ENCODE results near the gene TAPBP. TPM values are rescaled to one million over a fixed set of nuclear protein-coding genes. Genes with fewer than 3 reads are reported as not detected.

The TAPBP gene
- total RNA-seq, 1 donor from 2014 or later = 1.7 TPM

DNA sequence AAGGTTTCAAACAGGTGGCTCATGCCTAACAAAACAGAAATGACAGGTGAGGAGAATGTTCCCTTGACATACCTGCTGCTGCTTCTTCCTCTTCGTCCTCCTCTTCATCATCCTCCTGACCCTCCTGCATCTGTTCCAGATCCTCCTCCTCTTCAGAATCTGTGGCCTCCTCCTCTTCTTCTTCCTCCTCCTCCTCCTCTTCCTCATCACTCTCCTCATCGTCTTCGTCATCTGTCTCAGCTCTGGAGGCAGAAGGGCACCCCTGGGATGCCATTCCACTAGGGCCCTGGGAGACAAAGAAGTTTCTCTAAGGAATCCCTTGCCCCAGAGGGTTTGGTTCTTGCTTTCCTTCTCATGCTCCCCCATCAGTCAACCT, 6.0 kb upstream of the TAPBP start:
- H3K27me3 ChIP-seq = no peaks in the 10 kb centered on the region
- peaks cover 41% of the 10 kb centered on the region for H3K79me2 ChIP-seq (ENCODE audit: low read depth)
- H4K20me1 ChIP-seq (ENCODE audit: low read depth) = peaks cover 20% of the 10 kb centered on the region
- H3K36me3 ChIP-seq = no peaks in the 10 kb centered on the region
- TF ChIP-seq, protein P1, sequence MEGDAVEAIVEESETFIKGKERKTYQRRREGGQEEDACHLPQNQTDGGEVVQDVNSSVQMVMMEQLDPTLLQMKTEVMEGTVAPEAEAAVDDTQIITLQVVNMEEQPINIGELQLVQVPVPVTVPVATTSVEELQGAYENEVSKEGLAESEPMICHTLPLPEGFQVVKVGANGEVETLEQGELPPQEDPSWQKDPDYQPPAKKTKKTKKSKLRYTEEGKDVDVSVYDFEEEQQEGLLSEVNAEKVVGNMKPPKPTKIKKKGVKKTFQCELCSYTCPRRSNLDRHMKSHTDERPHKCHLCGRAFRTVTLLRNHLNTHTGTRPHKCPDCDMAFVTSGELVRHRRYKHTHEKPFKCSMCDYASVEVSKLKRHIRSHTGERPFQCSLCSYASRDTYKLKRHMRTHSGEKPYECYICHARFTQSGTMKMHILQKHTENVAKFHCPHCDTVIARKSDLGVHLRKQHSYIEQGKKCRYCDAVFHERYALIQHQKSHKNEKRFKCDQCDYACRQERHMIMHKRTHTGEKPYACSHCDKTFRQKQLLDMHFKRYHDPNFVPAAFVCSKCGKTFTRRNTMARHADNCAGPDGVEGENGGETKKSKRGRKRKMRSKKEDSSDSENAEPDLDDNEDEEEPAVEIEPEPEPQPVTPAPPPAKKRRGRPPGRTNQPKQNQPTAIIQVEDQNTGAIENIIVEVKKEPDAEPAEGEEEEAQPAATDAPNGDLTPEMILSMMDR (IDR thresholded peaks at IDR 0.05) = no peak
- no peak overlapping the region for H3K27ac Mint-ChIP-seq
- DNase-seq (ENCODE audit: low spot score) = no peak
- no peak overlapping the region for H3K27ac ChIP-seq
- H3K36me3 Mint-ChIP-seq = peaks cover 24% of the 10 kb centered on the region
- H3K4me3 Mint-ChIP-seq = peak overlapping the region; percentile 98
- H2AFZ ChIP-seq (replicated peaks) = no peak overlapping the region
- peaks cover 57% of the 10 kb centered on the region for H3F3A ChIP-seq (ENCODE audit: low read depth)
- H3K4me3 ChIP-seq = no peak overlapping the region
- H3K4me1 ChIP-seq = peaks cover 19% of the 10 kb centered on the region
- no peak overlapping the region for H3K9ac ChIP-seq
- H3K4me1 Mint-ChIP-seq = peaks cover 62% of the 10 kb centered on the region
- no peaks in the 10 kb centered on the region for H3K9me3 ChIP-seq (ENCODE audit: low read depth)
- H3K9me3 Mint-ChIP-seq = no peaks in the 10 kb centered on the region
- no peak overlapping the region for H3K4me2 ChIP-seq
- H3K27me3 Mint-ChIP-seq (ENCODE audit: insufficient read depth, low read depth) = peaks cover 6% of the 10 kb centered on the region

DNA sequence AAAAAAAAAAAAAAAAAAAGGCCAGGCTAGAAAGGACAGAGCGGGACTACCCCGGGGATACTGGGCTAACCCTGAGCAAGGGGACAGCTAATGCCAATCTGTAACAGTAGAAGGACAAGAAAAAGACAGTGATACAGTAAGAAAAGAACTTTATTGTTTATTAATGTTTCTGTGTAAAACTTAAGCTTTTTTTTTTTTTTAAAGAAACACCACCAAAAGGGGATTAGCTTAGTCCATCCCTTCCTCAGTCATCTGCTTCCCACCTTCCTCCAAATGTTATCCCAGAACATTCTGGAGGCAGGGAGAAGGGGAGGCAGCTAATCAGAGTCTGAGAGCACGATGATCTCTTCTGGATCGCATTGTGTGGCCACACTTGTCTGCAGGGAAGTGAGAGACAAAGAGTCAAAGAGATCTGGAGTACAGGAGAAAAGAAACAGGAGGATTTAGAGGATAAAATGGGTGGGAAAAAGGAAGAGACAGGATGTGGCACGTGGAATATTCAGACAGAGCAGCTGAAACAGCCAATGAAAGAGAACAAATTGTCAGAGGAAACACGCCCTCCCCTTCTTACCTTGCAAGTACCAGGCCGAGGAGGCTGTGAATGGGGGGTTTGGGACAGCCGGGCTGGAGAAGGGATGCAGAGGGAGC, 4.7 kb upstream of the TAPBP start:
- no peak for DNase-seq (ENCODE audit: low spot score)
- H3K27me3 Mint-ChIP-seq (ENCODE audit: insufficient read depth, low read depth) = peaks cover 6% of the 10 kb centered on the region
- H3K36me3 Mint-ChIP-seq = peaks cover 24% of the 10 kb centered on the region
- H3K36me3 ChIP-seq = no peaks in the 10 kb centered on the region
- peak overlapping the region; percentile 71 for H3K4me2 ChIP-seq
- peak overlapping the region; percentile 98 for H3K4me3 Mint-ChIP-seq
- peak overlapping the region; percentile 77 for H3K4me3 ChIP-seq
- no peak overlapping the region for H2AFZ ChIP-seq (replicated peaks)
- H3K4me1 ChIP-seq = peaks cover 28% of the 10 kb centered on the region
- peaks cover 5% of the 10 kb centered on the region for H3K27me3 ChIP-seq
- peaks cover 21% of the 10 kb centered on the region for H4K20me1 ChIP-seq (ENCODE audit: low read depth)
- H3K4me1 Mint-ChIP-seq = peaks cover 62% of the 10 kb centered on the region
- H3K27ac ChIP-seq = peak overlapping the region; percentile 65
- H3F3A ChIP-seq (ENCODE audit: low read depth) = peaks cover 60% of the 10 kb centered on the region
- no peaks in the 10 kb centered on the region for H3K9me3 ChIP-seq (ENCODE audit: low read depth)
- peaks cover 41% of the 10 kb centered on the region for H3K79me2 ChIP-seq (ENCODE audit: low read depth)
- H3K27ac Mint-ChIP-seq = no peak overlapping the region
- H3K9me3 Mint-ChIP-seq = no peaks in the 10 kb centered on the region
- TF ChIP-seq, protein P1 (IDR thresholded peaks at IDR 0.05) = no peak
- TF ChIP-seq EZH2 (IDR thresholded peaks at IDR 0.05) (no peak), EZH2phosphoT487 (IDR thresholded peaks at IDR 0.05) (no peak)
- no peak overlapping the region for H3K9ac ChIP-seq

DNA sequence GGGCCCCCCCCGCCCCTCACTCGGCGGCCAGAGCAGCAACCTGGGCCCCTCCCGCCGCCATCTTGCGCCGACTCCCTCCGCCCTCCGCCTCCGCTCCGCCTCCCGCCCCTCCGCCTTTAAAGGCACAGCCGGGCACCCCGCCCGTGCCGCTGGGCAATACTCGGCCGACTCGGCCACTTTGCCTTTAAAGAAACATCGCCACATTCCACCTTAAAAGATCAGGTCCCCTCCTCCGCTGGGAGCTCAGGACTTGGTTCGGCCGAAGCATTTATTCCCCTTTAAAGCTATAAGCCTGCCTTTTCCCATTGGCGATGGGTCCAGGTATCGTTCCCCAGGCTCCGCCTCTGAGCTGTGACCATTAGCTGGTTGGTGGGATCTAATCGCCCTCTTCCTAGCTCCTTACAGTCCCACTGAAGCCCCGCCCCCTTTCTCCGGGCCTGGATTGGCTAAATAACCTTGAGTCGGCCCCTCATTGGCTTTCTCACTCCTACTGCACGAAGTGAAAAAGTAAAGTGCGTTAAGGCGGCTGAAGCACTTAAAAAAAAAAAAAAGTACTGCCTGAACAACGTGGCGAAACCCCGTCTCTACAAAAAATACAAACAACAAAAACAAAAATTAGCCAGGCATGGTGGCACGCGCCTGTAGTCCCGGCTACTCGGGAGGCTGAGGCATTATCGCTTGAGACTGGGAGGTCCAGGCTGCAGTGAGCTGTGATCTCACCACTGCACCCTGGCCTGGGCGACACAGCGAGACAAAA, 4.0 kb upstream of the TAPBP start, which contains the start of gene ZBTB22:
Gene ZBTB22, minus strand, starts transcription at position 76 of the 757 bp plus-strand sequence. CDS start 828 bp downstream, outside the sequence.
- Histone ChIP-seq H4K20me1 (ENCODE audit: low read depth) (peaks cover 21% of the 10 kb centered on the region), H2AFZ (replicated peaks) (peak within 1 kb of the TSS; percentile 75), H3K79me2 (ENCODE audit: low read depth) (peaks cover 41% of the 10 kb centered on the region)

DNA sequence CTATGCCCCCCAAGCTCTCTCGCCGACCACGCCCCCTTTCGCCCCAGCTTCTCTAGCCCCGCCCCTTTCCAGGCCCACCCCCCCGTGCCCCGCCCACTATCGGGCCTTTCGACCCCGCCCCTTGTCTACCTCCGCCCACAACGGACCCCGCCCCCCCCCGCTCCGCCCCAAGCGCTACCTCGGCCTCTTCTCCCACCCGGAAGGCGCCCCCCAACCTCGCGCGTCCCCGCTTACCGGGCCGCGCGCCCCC, 3.5 kb upstream of the TAPBP start:
- H3K36me3 ChIP-seq = no peaks in the 10 kb centered on the region

More for the DNA sequence above, 4.0 kb upstream of the TAPBP start, which contains the start of gene ZBTB22:
- Histone ChIP-seq H3K9ac (no peak within 1 kb of the TSS), H3K9me3 (ENCODE audit: low read depth) (no peaks in the 10 kb centered on the region), H3K4me1 (peaks cover 28% of the 10 kb centered on the region), H3K27ac (peak within 1 kb of the TSS; percentile 65), H3K4me2 (peak within 1 kb of the TSS; percentile 71), H3K27me3 (peaks cover 12% of the 10 kb centered on the region), H3F3A (ENCODE audit: low read depth) (peaks cover 62% of the 10 kb centered on the region), H3K36me3 (no peaks in the 10 kb centered on the region), H3K4me3 (peak within 1 kb of the TSS; percentile 77)
- no peaks in the 10 kb centered on the region for H3K9me3 Mint-ChIP-seq
- peak within 1 kb of the TSS; percentile 98 for H3K27ac Mint-ChIP-seq
- peaks cover 62% of the 10 kb centered on the region for H3K4me1 Mint-ChIP-seq
- DNase-seq (ENCODE audit: low spot score) = peak; percentile 99
- TF ChIP-seq EZH2phosphoT487 (IDR thresholded peaks at IDR 0.05) = no peak
- peaks cover 7% of the 10 kb centered on the region for H3K27me3 Mint-ChIP-seq (ENCODE audit: insufficient read depth, low read depth)
- peak within 1 kb of the TSS; percentile 98 for H3K4me3 Mint-ChIP-seq
- peaks cover 24% of the 10 kb centered on the region for H3K36me3 Mint-ChIP-seq

More for the DNA sequence above, 3.5 kb upstream of the TAPBP start:
- Histone ChIP-seq H3K4me2 (peak overlapping the region; percentile 65), H3K79me2 (ENCODE audit: low read depth) (peaks cover 38% of the 10 kb centered on the region), H2AFZ (replicated peaks) (no peak overlapping the region), H4K20me1 (ENCODE audit: low read depth) (peaks cover 23% of the 10 kb centered on the region), H3K27ac (peak overlapping the region; percentile 65), H3K9ac (no peak overlapping the region), H3F3A (ENCODE audit: low read depth) (peaks cover 67% of the 10 kb centered on the region), H3K9me3 (ENCODE audit: low read depth) (no peaks in the 10 kb centered on the region), H3K4me3 (peak overlapping the region; percentile 77), H3K4me1 (peaks cover 31% of the 10 kb centered on the region), H3K27me3 (peaks cover 17% of the 10 kb centered on the region)
- TF ChIP-seq, protein P1 (IDR thresholded peaks at IDR 0.05) = no peak
- TF ChIP-seq EZH2 (IDR thresholded peaks at IDR 0.05) (no peak), EZH2phosphoT487 (IDR thresholded peaks at IDR 0.05) (no peak)
- H3K27me3 Mint-ChIP-seq (ENCODE audit: insufficient read depth, low read depth) = peaks cover 10% of the 10 kb centered on the region
- DNase-seq (ENCODE audit: low spot score) = no peak
- no peak overlapping the region for H3K27ac Mint-ChIP-seq
- peaks cover 24% of the 10 kb centered on the region for H3K36me3 Mint-ChIP-seq
- H3K9me3 Mint-ChIP-seq = no peaks in the 10 kb centered on the region
- H3K4me3 Mint-ChIP-seq = peak overlapping the region; percentile 86
- H3K4me1 Mint-ChIP-seq = peaks cover 67% of the 10 kb centered on the region

Data from neural progenitor cell (in vitro differentiated cells).